ENCODE measurements around the gene NEK11. TPM values are rescaled to one million over a fixed set of nuclear protein-coding genes. Genes with fewer than 3 reads are reported as not detected.

NEK11 gene
- total and polyA plus RNA-seq, 2 donors (not counting 3 experiments of a cell fraction or from before 2014, with no cell fraction given): 1.7 to 4.3 TPM

- BruUV-seq (replicated peaks): no TSS peak
- CTCF ChIA-PET: interaction anchor here (1.7 kb wide), 1 partner anchor 13 kb away, joined by 6 read pairs; no protein-coding TSS in a partner anchor
Measured at GRCh38 chr3:131285456-131285855, 258.8 kb downstream of the NEK11 start.

GRCh38 chr3:131299836-131300235 is 273.2 kb downstream of the NEK11 start:
- Histone ChIP-seq H3K36me3 (ENCODE audit: control insufficient read depth in 2 of 2, extremely low read depth in 1 of 2, insufficient read depth in 2 of 2, low read length in 2 of 2) (no peaks in the 10 kb centered on the region), H3K4me2 (ENCODE audit: insufficient read depth, low read length) (no peak overlapping the region), H3K9me1 (replicated peaks; ENCODE audit: control insufficient read depth, extremely low read depth, insufficient read depth, low read length) (no peaks in the 10 kb centered on the region), H3K4me1 (ENCODE audit: control insufficient read depth, extremely low read depth, insufficient read depth, low read length) (no peaks in the 10 kb centered on the region), H4K20me1 (replicated peaks; ENCODE audit: control insufficient read depth, extremely low read depth, insufficient read depth, low read length) (no peaks in the 10 kb centered on the region), H3K27me3 (ENCODE audit: control insufficient read depth in 2 of 2, insufficient read depth in 2 of 2, low read length in 2 of 2) (no peaks in the 10 kb centered on the region), H3K9ac (replicated peaks; ENCODE audit: extremely low read depth, insufficient read depth, low read length) (no peak overlapping the region), H3K9me3 (replicated peaks; ENCODE audit: control insufficient read depth, insufficient read depth, low read length) (no peaks in the 10 kb centered on the region), H2AFZ (ENCODE audit: low read depth, low read length) (no peak overlapping the region), H3K4me3 (replicated peaks in 1 of 3; ENCODE audit: insufficient read depth in 1 of 3, low read depth in 1 of 3, low read length in 3 of 3) (no peak overlapping the region), H3K27ac (ENCODE audit: insufficient read depth, low read depth, low read length) (no peak overlapping the region), H3K79me2 (ENCODE audit: control insufficient read depth, insufficient read depth, low read length) (no peaks in the 10 kb centered on the region)
- TF ChIP-seq GATA2 (IDR thresholded peaks at IDR 0.05; ENCODE audit: insufficient read depth, insufficient read length, low read depth, low read length) (no peak), POLR2AphosphoS5 (IDR thresholded peaks at IDR 0.05; ENCODE audit: insufficient read depth, low read depth, low read length) (no peak), CTCF (IDR thresholded peaks at IDR 0.05; ENCODE audit: extremely low read depth in 1 of 2, insufficient read depth in 1 of 2, low read depth in 1 of 2, low read length in 2 of 2) (no peak), POLR2A (IDR thresholded peaks at IDR 0.05; ENCODE audit: low read depth, low read length) (no peak), FOS (IDR thresholded peaks at IDR 0.05; ENCODE audit: borderline replicate concordance, insufficient read depth, low read length) (no peak), EZH2 (IDR thresholded peaks at IDR 0.05; ENCODE audit: borderline replicate concordance, low read depth, low read length, severe bottlenecking) (no peak), MYC (IDR thresholded peaks at IDR 0.05; ENCODE audit: low read depth, low read length) (no peak), JUN (IDR thresholded peaks at IDR 0.05; ENCODE audit: borderline replicate concordance, insufficient read depth, insufficient read length, low read depth) (no peak)
- DNase-seq (ENCODE audit: low read depth, low spot score) (no peak), FAIRE-seq (no peak)
- BruUV-seq (replicated peaks): no TSS peak
- dilution Hi-C loops (cut with MboI; ENCODE audit: extremely low pct_ligation_motif_present, low sequenced_read_pairs) (no loop called here), intact Hi-C loops (cut with micrococcal nuclease) (no loop called here)
- ChIA-PET CTCF (no interaction called here), POLR2A (no interaction called here)

More at GRCh38 chr3:131285456-131285855, 258.8 kb downstream of the NEK11 start:
- Histone ChIP-seq H3K4me2 (ENCODE audit: insufficient read depth, low read length) (no peak overlapping the region), H3K9me1 (replicated peaks; ENCODE audit: control insufficient read depth, extremely low read depth, insufficient read depth, low read length) (no peaks in the 10 kb centered on the region), H3K9ac (replicated peaks; ENCODE audit: extremely low read depth, insufficient read depth, low read length) (no peak overlapping the region), H2AFZ (ENCODE audit: low read depth, low read length) (no peak overlapping the region), H3K27me3 (ENCODE audit: control insufficient read depth in 2 of 2, insufficient read depth in 2 of 2, low read length in 2 of 2) (peaks cover 2 to 3% of the 10 kb centered on the region in 2 experiments), H3K36me3 (ENCODE audit: control insufficient read depth in 2 of 2, extremely low read depth in 1 of 2, insufficient read depth in 2 of 2, low read length in 2 of 2) (no peaks in the 10 kb centered on the region), H3K79me2 (ENCODE audit: control insufficient read depth, insufficient read depth, low read length) (no peaks in the 10 kb centered on the region), H4K20me1 (replicated peaks; ENCODE audit: control insufficient read depth, extremely low read depth, insufficient read depth, low read length) (no peaks in the 10 kb centered on the region), H3K27ac (ENCODE audit: insufficient read depth, low read depth, low read length) (no peak overlapping the region), H3K4me1 (ENCODE audit: control insufficient read depth, extremely low read depth, insufficient read depth, low read length) (no peaks in the 10 kb centered on the region), H3K9me3 (replicated peaks; ENCODE audit: control insufficient read depth, insufficient read depth, low read length) (no peaks in the 10 kb centered on the region), H3K4me3 (replicated peaks in 1 of 3; ENCODE audit: insufficient read depth in 1 of 3, low read depth in 1 of 3, low read length in 3 of 3) (no peak overlapping the region)
- no peak for DNase-seq (ENCODE audit: low read depth, low spot score)
- POLR2A ChIA-PET: no interaction called here
- no peak for FAIRE-seq
- intact Hi-C loops (cut with micrococcal nuclease) (no loop called here), dilution Hi-C loops (cut with MboI; ENCODE audit: extremely low pct_ligation_motif_present, low sequenced_read_pairs) (no loop called here)
- TF ChIP-seq FOS (IDR thresholded peaks at IDR 0.05; ENCODE audit: borderline replicate concordance, insufficient read depth, low read length): no peak
- no peak for TF ChIP-seq POLR2AphosphoS5 (IDR thresholded peaks at IDR 0.05; ENCODE audit: insufficient read depth, low read depth, low read length)
- no peak for TF ChIP-seq GATA2 (IDR thresholded peaks at IDR 0.05; ENCODE audit: insufficient read depth, insufficient read length, low read depth, low read length)
- no peak for TF ChIP-seq EZH2 (IDR thresholded peaks at IDR 0.05; ENCODE audit: borderline replicate concordance, low read depth, low read length, severe bottlenecking)
